Calu3 (cell line): Measurements from ENCODE around the gene CNNM2. TPM values are rescaled to one million over a fixed set of nuclear protein-coding genes. Genes with fewer than 3 reads are reported as not detected.

Experiments
- BruUV-seq: library from RNA; stranded (reverse); fragments of 400-500 nt; replicated peaks from 2 replicates; lab custom pipeline; 2021; lab: Mats Ljungman, UMichigan
- CTCF ChIA-PET: fragments of 300-600 bp; sonication (Branson Sonifier 250); formaldehyde crosslinking; loops from one replicate; lab custom pipeline; 2022; ENCODE audit warnings: antibody characterized with exemption; lab: Charles Lee
- DNase-seq: peaks from one replicate; pipeline ENCODE4 v3.0.0; 2022
- H3K27ac Mint-ChIP-seq: one replicate; pipeline ENCODE4 v1.8.0; 2022; ENCODE audit warnings: mixed read lengths; ENCODE audit not compliant: unreplicated experiment
- H3K27me3 Mint-ChIP-seq: one replicate; pipeline ENCODE4 v1.8.0; 2022; ENCODE audit warnings: mixed read lengths; ENCODE audit not compliant: unreplicated experiment
- H3K36me3 Mint-ChIP-seq: one replicate; pipeline ENCODE4 v1.8.0; 2022; ENCODE audit warnings: mild to moderate bottlenecking, moderate library complexity, mixed read lengths; ENCODE audit not compliant: insufficient read depth, unreplicated experiment
- H3K4me1 Mint-ChIP-seq: one replicate; pipeline ENCODE4 v1.8.0; 2022; ENCODE audit warnings: mild to moderate bottlenecking, low read depth, mixed read lengths; ENCODE audit not compliant: unreplicated experiment
- H3K4me3 Mint-ChIP-seq: one replicate; pipeline ENCODE4 v1.8.0; 2022; ENCODE audit warnings: mild to moderate bottlenecking, low read depth, moderate library complexity, mixed read lengths; ENCODE audit not compliant: unreplicated experiment
- H3K9me3 Mint-ChIP-seq: one replicate; pipeline ENCODE4 v1.8.0; 2022; ENCODE audit warnings: low read depth, mixed read lengths; ENCODE audit not compliant: unreplicated experiment
- intact Hi-C: fragments of 100-400 bp; cut with micrococcal nuclease; formaldehyde crosslinking; loops from one replicate; pipeline ENCODE4 v1.10.0; 2022; ENCODE audit not compliant: unreplicated experiment
- total RNA-seq: library from RNA; stranded (reverse); gene quantifications from 2 replicates; pipeline ENCODE4 v1.2.3, GENCODE V29; 2022
- TF ChIP-seq, protein P1 (sequence below): fragments of 200-600 bp; IDR thresholded peaks from one replicate; pipeline ENCODE4 v1.8.0; 2022; ENCODE audit warnings: antibody characterized with exemption; ENCODE audit not compliant: unreplicated experiment

Gene CNNM2
- total RNA-seq, 1 experiment from 2014 or later = 4.2 TPM

DNA sequence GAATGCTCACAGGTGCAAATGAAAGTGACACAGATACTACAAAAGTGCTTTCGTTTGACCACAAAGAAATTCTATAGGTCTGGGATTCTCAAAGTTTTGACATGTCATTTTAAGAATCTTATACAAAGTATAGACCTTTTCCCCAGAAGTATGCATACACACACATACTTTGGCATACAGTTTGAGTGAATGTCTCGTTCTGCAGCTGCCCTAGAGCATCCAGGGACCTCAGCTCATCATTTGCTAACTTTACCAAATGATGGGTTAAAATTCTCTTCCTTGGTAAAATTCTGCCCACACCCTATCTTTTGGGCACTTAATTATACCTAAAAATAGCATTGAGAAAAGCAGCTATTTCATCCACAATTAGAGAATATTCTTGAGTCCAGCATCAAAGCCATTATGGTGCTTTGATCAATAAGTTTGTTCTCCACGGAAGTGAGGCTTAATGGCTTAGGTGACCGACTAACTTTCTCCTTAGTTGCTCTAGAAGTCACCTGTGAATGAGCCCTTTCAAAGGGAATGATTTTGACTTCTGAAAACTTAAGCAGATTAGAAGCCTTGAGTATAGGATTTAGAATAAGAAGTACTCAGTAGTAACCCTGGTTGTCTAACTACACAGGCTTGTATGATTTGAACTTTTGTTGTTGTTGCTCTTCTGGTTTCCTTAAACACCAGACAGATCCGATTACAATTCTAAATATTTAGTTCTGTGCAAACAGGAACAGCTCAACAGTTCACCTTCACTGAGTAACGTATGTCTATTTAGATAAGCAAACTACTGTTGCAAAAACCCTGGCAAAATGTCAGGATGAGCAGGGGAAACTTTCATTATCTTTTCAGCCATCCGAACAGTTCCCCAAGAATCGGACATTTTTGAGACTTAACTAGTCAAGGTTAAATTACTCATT, 70.6 kb downstream of the CNNM2 start:
- TF ChIP-seq, protein P1, sequence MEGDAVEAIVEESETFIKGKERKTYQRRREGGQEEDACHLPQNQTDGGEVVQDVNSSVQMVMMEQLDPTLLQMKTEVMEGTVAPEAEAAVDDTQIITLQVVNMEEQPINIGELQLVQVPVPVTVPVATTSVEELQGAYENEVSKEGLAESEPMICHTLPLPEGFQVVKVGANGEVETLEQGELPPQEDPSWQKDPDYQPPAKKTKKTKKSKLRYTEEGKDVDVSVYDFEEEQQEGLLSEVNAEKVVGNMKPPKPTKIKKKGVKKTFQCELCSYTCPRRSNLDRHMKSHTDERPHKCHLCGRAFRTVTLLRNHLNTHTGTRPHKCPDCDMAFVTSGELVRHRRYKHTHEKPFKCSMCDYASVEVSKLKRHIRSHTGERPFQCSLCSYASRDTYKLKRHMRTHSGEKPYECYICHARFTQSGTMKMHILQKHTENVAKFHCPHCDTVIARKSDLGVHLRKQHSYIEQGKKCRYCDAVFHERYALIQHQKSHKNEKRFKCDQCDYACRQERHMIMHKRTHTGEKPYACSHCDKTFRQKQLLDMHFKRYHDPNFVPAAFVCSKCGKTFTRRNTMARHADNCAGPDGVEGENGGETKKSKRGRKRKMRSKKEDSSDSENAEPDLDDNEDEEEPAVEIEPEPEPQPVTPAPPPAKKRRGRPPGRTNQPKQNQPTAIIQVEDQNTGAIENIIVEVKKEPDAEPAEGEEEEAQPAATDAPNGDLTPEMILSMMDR = no peak
- H3K27ac Mint-ChIP-seq = no peak overlapping the region

DNA sequence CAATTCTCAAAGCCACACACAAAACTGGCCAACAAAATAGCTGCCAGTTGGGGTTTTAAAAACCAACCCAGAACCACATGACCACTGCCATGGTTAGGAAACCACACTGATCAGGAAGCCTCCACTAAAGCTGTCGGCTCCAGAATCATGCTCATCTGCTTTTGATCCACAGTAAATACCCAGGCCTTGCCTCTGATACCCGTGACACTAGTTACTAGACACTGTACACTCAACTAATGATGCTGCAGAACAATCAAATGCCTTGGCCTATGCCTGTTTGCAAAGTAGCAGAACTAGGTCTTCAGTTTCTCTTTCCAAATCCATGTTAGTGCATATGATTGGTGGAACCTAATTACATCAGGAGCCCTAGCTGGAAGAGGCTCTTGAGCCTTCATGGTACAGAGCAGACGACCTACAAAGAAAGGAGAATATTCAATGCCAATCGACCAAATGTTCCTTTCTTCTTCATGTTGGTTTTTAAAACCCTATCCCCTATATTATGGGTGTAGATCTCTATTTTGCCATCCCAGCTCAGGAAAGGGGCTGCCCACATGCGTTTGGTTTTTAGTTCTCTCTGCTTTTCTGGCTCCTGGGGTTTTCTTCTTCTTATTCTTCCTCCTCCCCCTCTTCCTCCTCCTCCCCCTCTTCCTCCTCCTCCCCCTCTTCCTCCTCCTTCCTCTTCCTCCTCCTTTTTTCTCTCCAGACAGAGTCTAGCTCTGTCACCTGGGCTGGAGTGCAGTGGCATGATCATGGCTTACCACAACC, 76.6 kb downstream of the CNNM2 start:
- Mint-ChIP-seq H3K9me3 (no peaks in the 10 kb centered on the region), H3K27ac (no peak overlapping the region), H3K4me3 (no peak overlapping the region), H3K27me3 (no peaks in the 10 kb centered on the region), H3K36me3 (peaks cover 4% of the 10 kb centered on the region), H3K4me1 (peaks cover 5% of the 10 kb centered on the region)
- intact Hi-C loops = no loop called here
- TF ChIP-seq, protein P1 = no peak
- BruUV-seq = no TSS peak
- no peak for DNase-seq
- CTCF ChIA-PET = interaction anchor here (0.6 kb wide), 2 partner anchors 9 to 358 kb away, joined by 3 to 4 read pairs; no protein-coding TSS in a partner anchor

More for the DNA sequence above, 70.6 kb downstream of the CNNM2 start:
- DNase-seq = no peak
- BruUV-seq = no TSS peak
- no peaks in the 10 kb centered on the region for H3K9me3 Mint-ChIP-seq
- no peaks in the 10 kb centered on the region for H3K4me1 Mint-ChIP-seq
- no peaks in the 10 kb centered on the region for H3K27me3 Mint-ChIP-seq
- H3K36me3 Mint-ChIP-seq = no peaks in the 10 kb centered on the region
- no peak overlapping the region for H3K4me3 Mint-ChIP-seq
- intact Hi-C loops = loop anchor here (10.0 kb wide), 1 partner anchor 56 kb away; no protein-coding TSS in a partner anchor
- CTCF ChIA-PET = no interaction called here

DNA sequence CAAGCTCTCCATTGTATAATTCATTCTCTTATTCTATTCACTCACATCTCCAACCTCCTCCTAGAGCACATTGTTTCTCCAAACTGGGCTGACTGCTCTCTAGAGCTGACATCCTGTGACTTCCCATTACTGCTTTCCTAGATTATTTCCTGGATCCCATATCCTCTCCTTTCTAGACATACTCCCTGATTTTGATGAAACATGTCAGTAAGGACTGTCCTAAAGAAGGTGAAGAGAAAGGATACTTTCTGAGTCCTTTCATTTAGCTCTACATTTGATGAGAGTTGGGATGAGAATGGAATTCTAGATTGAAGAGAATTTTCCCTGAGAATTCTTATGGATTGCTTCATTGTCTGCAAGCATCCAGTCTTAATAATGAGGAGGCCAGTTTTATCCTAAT, 78.8 kb downstream of the CNNM2 start:
- TF ChIP-seq, protein P1 = no peak
- no peaks in the 10 kb centered on the region for H3K27me3 Mint-ChIP-seq
- H3K9me3 Mint-ChIP-seq = no peaks in the 10 kb centered on the region
- peaks cover 5% of the 10 kb centered on the region for H3K4me1 Mint-ChIP-seq
- H3K36me3 Mint-ChIP-seq = peaks cover 4% of the 10 kb centered on the region
- no peak overlapping the region for H3K27ac Mint-ChIP-seq
- no peak for DNase-seq
- no peak overlapping the region for H3K4me3 Mint-ChIP-seq
- no TSS peak for BruUV-seq
- CTCF ChIA-PET = no interaction called here
- intact Hi-C loops = no loop called here

DNA sequence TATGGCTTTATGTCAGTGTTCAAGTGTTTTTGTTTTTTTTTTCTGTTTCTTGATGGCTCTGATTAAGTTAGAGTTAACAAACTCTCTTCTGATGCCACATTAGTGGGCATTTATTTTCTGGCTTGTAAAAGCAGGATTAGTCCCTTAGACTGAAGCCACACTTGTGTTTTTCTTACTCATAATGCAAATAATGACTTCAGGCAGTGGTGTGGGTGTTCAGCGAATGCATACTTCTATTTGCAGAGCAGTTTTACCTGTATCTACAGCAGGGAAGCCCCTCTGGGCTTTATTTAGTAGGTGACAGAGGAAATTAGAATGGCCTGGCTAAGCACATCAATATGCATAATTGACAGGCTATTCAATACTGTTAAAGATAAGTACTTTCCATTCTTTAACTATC, 79.9 kb downstream of the CNNM2 start:
- no peak overlapping the region for H3K27ac Mint-ChIP-seq
- H3K36me3 Mint-ChIP-seq = peaks cover 4% of the 10 kb centered on the region
- DNase-seq = no peak
- CTCF ChIA-PET = no interaction called here
- TF ChIP-seq, protein P1 = no peak
- H3K4me3 Mint-ChIP-seq = no peak overlapping the region
- intact Hi-C loops = no loop called here
- BruUV-seq = no TSS peak
- H3K27me3 Mint-ChIP-seq = no peaks in the 10 kb centered on the region
- peaks cover 5% of the 10 kb centered on the region for H3K4me1 Mint-ChIP-seq
- no peaks in the 10 kb centered on the region for H3K9me3 Mint-ChIP-seq
